SK-N-MC (cell line): ENCODE results near the gene GCK.

Experiments
- EZH2 ChIP-seq: fragments of 200-600 bp; sonication (generic); IDR thresholded peaks from one replicate; pipeline ENCODE4 v1.6.1; 2017; ENCODE audit warnings: antibody characterized with exemption
- FOXP2 ChIP-seq: optimal IDR thresholded peaks from 2 replicates; pipeline ENCODE3; 2011; ENCODE audit warnings: mild to moderate bottlenecking, moderate library complexity; ENCODE audit not compliant: insufficient read depth; ENCODE audit errors: extremely low read length, control extremely low read depth
- POLR2AphosphoS5 ChIP-seq: IDR thresholded peaks from 2 replicates; pipeline ENCODE4 v1.6.1; 2012; ENCODE audit warnings: mild to moderate bottlenecking, low read depth, low read length, borderline replicate concordance

GRCh38 chr7:44229546-44230105 lies 40.4 kb upstream of the GCK start:
- TF ChIP-seq POLR2AphosphoS5 (no peak), EZH2 (no peak), FOXP2 (no peak)
